ENCODE results near the gene FKRP. TPM values are rescaled to one million over a fixed set of nuclear protein-coding genes. Genes with fewer than 3 reads are reported as not detected.

Gene FKRP
- total RNA-seq, 1 experiment from 2014 or later, result 14.3 TPM

- Histone ChIP-seq H3F3A (ENCODE audit: low read length, unreplicated experiment) (no peaks in the 10 kb centered on the region), H3K27me3 (ENCODE audit: low read length) (no peaks in the 10 kb centered on the region), H3K9me3 (ENCODE audit: low read length) (no peaks in the 10 kb centered on the region), H4K20me1 (ENCODE audit: low read length) (peaks cover 11% of the 10 kb centered on the region), H3K9ac (ENCODE audit: low read length) (peak overlapping the region; percentile 93), H3K36me3 (ENCODE audit: low read depth, low read length) (peaks cover 5% of the 10 kb centered on the region), H3K9me2 (replicated peaks; ENCODE audit: low read length) (no peaks in the 10 kb centered on the region), H2AFZ (ENCODE audit: low read length) (no peak overlapping the region), H3K4me1 (ENCODE audit: insufficient read depth, low read length) (peaks cover 29% of the 10 kb centered on the region), H3K79me2 (ENCODE audit: low read length) (peaks cover 58% of the 10 kb centered on the region), H3K4me3 (ENCODE audit: low read length) (peak overlapping the region; percentile 91), H3K27ac (ENCODE audit: low read length) (peak overlapping the region; percentile 86), H3K4me2 (ENCODE audit: low read length) (peak overlapping the region; percentile 98)
- ATAC-seq (peak; percentile 3), DNase-seq (peak; percentile 28)
- ChIA-PET CTCF (no interaction called here), POLR2A (ENCODE audit: unreplicated experiment) (no interaction called here)
- BruUV-seq (replicated peaks), result TSS peak; percentile 76
- TF ChIP-seq EZH2phosphoT487 (IDR thresholded peaks at IDR 0.05; ENCODE audit: borderline replicate concordance, low read length), result no peak
- no peak for TF ChIP-seq EZH2 (IDR thresholded peaks at IDR 0.05; ENCODE audit: low read length, unreplicated experiment)
- TF ChIP-seq CTCF (conservative IDR thresholded peaks at IDR 0.05; ENCODE audit: low read depth, low read length), result no peak
- intact Hi-C loops (cut with micrococcal nuclease), result loop anchor here (5.0 kb wide), 1 partner anchor 40 kb away; no protein-coding TSS in a partner anchor
Observed at GRCh38 chr19:46787331-46788261, 41.7 kb downstream of the FKRP start.

DNA sequence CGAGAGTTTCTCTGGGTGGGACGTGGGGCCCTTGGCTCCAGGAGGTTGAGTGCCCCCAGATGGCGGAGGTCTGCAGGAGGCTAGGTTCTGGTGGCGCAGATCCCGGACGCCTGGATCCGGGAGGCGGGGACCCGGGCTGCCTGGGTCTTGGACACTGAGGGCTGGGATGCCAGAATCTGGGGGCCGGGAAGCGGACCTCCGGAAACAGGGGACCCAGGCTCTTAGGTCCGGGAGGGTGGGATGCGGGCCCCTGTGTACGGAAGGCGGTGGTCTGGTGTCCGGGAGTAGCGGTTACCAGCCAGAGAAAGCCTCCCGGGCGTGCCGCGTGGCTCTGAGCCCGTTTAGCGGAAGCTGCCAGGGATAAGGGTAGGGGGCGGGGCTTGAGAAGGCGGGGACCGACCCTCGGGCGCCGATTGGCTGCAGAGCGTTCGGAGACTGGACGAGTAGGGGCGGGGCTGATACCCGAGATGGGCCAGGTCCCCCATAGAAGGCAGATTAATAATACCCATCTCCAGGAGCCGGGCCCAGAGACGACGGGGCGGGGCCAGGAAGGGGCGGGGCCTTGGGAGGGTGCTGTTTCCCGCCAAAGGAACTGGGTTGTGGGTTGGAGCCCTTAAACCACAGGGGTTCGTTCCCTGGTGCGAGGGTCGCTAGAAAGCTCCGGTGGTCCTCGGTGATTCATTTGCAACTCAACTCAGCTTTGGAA lies 42.6 kb downstream of the FKRP start, which contains the start of gene SLC1A5:
SLC1A5 (minus strand) TSS at position 333 of the 706 bp plus-strand sequence. CDS start 629 bp downstream, outside the sequence.
- H3K36me3 ChIP-seq (ENCODE audit: low read depth, low read length), result no peaks in the 10 kb centered on the region
- peaks cover 11% of the 10 kb centered on the region for H4K20me1 ChIP-seq (ENCODE audit: low read length)
- H3K4me2 ChIP-seq (ENCODE audit: low read length), result peak within 1 kb of the TSS; percentile 98
- DNase-seq (peak; percentile 93), ATAC-seq (peak; percentile 59)
- peak within 1 kb of the TSS; percentile 91 for H3K4me3 ChIP-seq (ENCODE audit: low read length)
- BruUV-seq (replicated peaks), result no TSS peak
- H3K4me1 ChIP-seq (ENCODE audit: insufficient read depth, low read length), result peaks cover 35% of the 10 kb centered on the region
- TF ChIP-seq EZH2 (IDR thresholded peaks at IDR 0.05; ENCODE audit: low read length, unreplicated experiment), result no peak
- TF ChIP-seq CTCF (conservative IDR thresholded peaks at IDR 0.05; ENCODE audit: low read depth, low read length), result no peak
- no peak for TF ChIP-seq EZH2phosphoT487 (IDR thresholded peaks at IDR 0.05; ENCODE audit: borderline replicate concordance, low read length)
- no peaks in the 10 kb centered on the region for H3K27me3 ChIP-seq (ENCODE audit: low read length)
- peak within 1 kb of the TSS; percentile 93 for H3K9ac ChIP-seq (ENCODE audit: low read length)
- intact Hi-C loops (cut with micrococcal nuclease), result loop anchor here (5.0 kb wide), 1 partner anchor 39 kb away; no protein-coding TSS in a partner anchor
- peak within 1 kb of the TSS; percentile 86 for H3K27ac ChIP-seq (ENCODE audit: low read length)
- H2AFZ ChIP-seq (ENCODE audit: low read length), result no peak within 1 kb of the TSS
- peaks cover 49% of the 10 kb centered on the region for H3K79me2 ChIP-seq (ENCODE audit: low read length)
- no peaks in the 10 kb centered on the region for H3F3A ChIP-seq (ENCODE audit: low read length, unreplicated experiment)
- POLR2A ChIA-PET (ENCODE audit: unreplicated experiment), result no interaction called here
- no peaks in the 10 kb centered on the region for H3K9me3 ChIP-seq (ENCODE audit: low read length)
- CTCF ChIA-PET, result no interaction called here
- H3K9me2 ChIP-seq (replicated peaks; ENCODE audit: low read length), result no peaks in the 10 kb centered on the region

All from PC-3 (cell line).